Measurements from ENCODE around the gene CACNA1A. TPM values are rescaled to one million over a fixed set of nuclear protein-coding genes. Genes with fewer than 3 reads are reported as not detected.

The CACNA1A gene
- total and polyA plus RNA-seq, 2 of the 4 experiments (the other 2 are of a cell fraction) = 5.9 to 15.0 TPM

GRCh38 chr19:13299838-13300237 lies 206.4 kb downstream of the CACNA1A start:
- Histone ChIP-seq H2AK5ac (ENCODE audit: low read depth, low read length) (no peak overlapping the region), H3K9me3 (ENCODE audit: control insufficient read depth, insufficient read depth, low read length) (no peaks in the 10 kb centered on the region), H3K4me3 (ENCODE audit: insufficient read depth, low read depth, low read length) (no peak overlapping the region), H3K56ac (ENCODE audit: extremely low read depth, insufficient read depth, low read length) (no peak overlapping the region), H3K9ac (ENCODE audit: low read depth, low read length) (no peak overlapping the region), H3K4ac (ENCODE audit: low read depth, low read length) (no peak overlapping the region), H3K27ac (ENCODE audit: insufficient read depth, low read length) (no peak overlapping the region), H4K5ac (ENCODE audit: low read depth, low read length) (no peak overlapping the region), H2AK9ac (replicated peaks; ENCODE audit: low read depth, low read length, poor library complexity) (no peak overlapping the region), H3K18ac (ENCODE audit: low read depth, low read length) (no peak overlapping the region), H3K36me3 (ENCODE audit: control insufficient read depth, insufficient read depth, low read length) (no peaks in the 10 kb centered on the region; the same call in 1 of the 2 replicates), H2BK120ac (ENCODE audit: low read depth, low read length) (no peak overlapping the region), H2BK20ac (ENCODE audit: low read depth, low read length) (no peak overlapping the region), H2BK15ac (ENCODE audit: low read depth, low read length) (no peak overlapping the region), H4K8ac (ENCODE audit: low read depth in 2 of 2, low read length in 2 of 2) (no peak overlapping the region), H4K91ac (ENCODE audit: insufficient read depth, low read depth, low read length) (no peak overlapping the region), H3K4me2 (ENCODE audit: low read depth, low read length) (no peak overlapping the region), H2BK5ac (ENCODE audit: low read depth, low read length, poor library complexity, severe bottlenecking) (no peak overlapping the region), H4K20me1 (ENCODE audit: insufficient read depth, low read length) (no peaks in the 10 kb centered on the region), H3K9me1 (ENCODE audit: insufficient read depth, low read length) (no peaks in the 10 kb centered on the region), H3K27me3 (ENCODE audit: control insufficient read depth, insufficient read depth, low read length) (no peaks in the 10 kb centered on the region), H2AFZ (replicated peaks; ENCODE audit: low read length, poor library complexity) (no peak overlapping the region), H3K4me1 (ENCODE audit: control insufficient read depth, insufficient read depth, low read length) (no peaks in the 10 kb centered on the region), H3K23ac (ENCODE audit: low read depth, low read length) (no peak overlapping the region), H3K79me1 (ENCODE audit: low read depth in 1 of 2, low read length in 2 of 2) (no peaks in the 10 kb centered on the region), H3K14ac (replicated peaks; ENCODE audit: low read depth, low read length) (no peak overlapping the region)
- ChIA-PET CTCF (no interaction called here), POLR2A (ENCODE audit: unreplicated experiment) (no interaction called here)
- no peak for DNase-seq
- dilution Hi-C loops (cut with HindIII; ENCODE audit: low sequenced_read_pairs, unreplicated experiment) (no loop called here), in situ Hi-C loops (cut with MboI; ENCODE audit: low sequenced_read_pairs) (loop anchor here (25.0 kb wide), 2 partner anchors 412 to 562 kb away; no protein-coding TSS in a partner anchor), intact Hi-C loops (cut with micrococcal nuclease) (no loop called here)
- no TSS peak for BruUV-seq (replicated peaks)
- ATAC-seq (ENCODE audit: low read depth) = no peak
- WGBS, 2 experiments (ENCODE audit: extremely low coverage in 2 of 2, insufficient read length in 1 of 2) = 91 to 100% methylated on average over 1 to 4 of the region's 10 CpGs
- TF ChIP-seq MAFK (IDR thresholded peaks at IDR 0.05; ENCODE audit: low read depth, low read length) = no peak

All from IMR-90 (cell line).